Measurements from ENCODE around the gene PRDX2.
"Not testable (repeated sequence)": the region's sequence is repeated elsewhere in the genome, so short reads cannot be mapped to it uniquely, and the experiment has no call there.

The PRDX2 gene

DNA sequence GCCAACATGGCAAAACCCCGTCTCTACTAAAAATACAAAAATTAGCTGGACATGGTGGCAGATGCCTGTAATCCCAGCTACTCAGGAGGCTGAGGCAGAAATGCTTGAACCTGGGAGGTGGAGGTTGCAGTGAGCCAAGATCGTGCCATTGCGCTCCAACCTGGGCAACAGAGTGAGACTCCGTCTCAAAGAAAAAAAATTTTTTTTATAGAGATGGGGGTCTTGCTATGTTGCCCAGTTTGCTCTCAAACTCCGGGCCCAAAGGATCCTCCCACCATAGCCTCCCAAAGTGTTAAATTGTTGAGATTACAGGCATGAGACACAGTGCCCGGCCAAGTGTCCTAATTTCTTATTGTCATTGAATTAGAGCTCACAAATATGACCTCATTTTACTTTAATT, 15.6 kb upstream of the PRDX2 start:
- not testable (repeated sequence) for H3K4me1 ChIP-seq (ENCODE audit: control insufficient read depth, low read depth, low read length); H3K9ac ChIP-seq (ENCODE audit: low read length); H3K27me3 ChIP-seq (ENCODE audit: control insufficient read depth, insufficient read depth, low read length); H3K27ac ChIP-seq (ENCODE audit: low read length); H3K4me3 ChIP-seq (ENCODE audit: low read length); H3K36me3 ChIP-seq (ENCODE audit: control insufficient read depth, low read depth, low read length); H3K9me3 ChIP-seq (ENCODE audit: control insufficient read depth, low read depth, low read length)

DNA sequence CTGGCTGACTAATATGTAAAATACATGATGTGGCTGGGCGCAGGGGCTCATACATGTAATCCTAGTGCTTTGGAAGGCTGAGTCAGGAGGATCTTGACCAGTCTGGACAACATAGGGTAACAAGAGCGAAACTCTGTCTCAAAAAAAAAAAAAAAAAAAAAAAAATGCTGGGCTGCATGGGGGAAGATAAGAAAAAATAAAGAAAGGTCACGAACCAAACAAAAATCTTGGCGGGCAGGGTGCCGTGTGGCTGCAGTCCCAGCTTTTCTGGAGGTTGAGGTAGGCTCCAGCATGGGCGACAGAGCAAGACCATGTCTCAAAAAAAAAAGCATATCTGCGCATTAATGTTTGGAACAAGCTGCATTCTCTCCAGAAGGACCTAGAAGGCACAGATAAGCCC, 13.5 kb upstream of the PRDX2 start:
- H3K9me3 ChIP-seq (ENCODE audit: control insufficient read depth, low read depth, low read length), result no peaks in the 10 kb centered on the region
- no peak overlapping the region for H3K4me3 ChIP-seq (ENCODE audit: low read length)
- H3K9ac ChIP-seq (ENCODE audit: low read length), result no peak overlapping the region
- no peaks in the 10 kb centered on the region for H3K27me3 ChIP-seq (ENCODE audit: control insufficient read depth, insufficient read depth, low read length)
- H3K27ac ChIP-seq (ENCODE audit: low read length), result no peak overlapping the region
- peaks cover 7% of the 10 kb centered on the region for H3K36me3 ChIP-seq (ENCODE audit: control insufficient read depth, low read depth, low read length)
- no peaks in the 10 kb centered on the region for H3K4me1 ChIP-seq (ENCODE audit: control insufficient read depth, low read depth, low read length)

DNA sequence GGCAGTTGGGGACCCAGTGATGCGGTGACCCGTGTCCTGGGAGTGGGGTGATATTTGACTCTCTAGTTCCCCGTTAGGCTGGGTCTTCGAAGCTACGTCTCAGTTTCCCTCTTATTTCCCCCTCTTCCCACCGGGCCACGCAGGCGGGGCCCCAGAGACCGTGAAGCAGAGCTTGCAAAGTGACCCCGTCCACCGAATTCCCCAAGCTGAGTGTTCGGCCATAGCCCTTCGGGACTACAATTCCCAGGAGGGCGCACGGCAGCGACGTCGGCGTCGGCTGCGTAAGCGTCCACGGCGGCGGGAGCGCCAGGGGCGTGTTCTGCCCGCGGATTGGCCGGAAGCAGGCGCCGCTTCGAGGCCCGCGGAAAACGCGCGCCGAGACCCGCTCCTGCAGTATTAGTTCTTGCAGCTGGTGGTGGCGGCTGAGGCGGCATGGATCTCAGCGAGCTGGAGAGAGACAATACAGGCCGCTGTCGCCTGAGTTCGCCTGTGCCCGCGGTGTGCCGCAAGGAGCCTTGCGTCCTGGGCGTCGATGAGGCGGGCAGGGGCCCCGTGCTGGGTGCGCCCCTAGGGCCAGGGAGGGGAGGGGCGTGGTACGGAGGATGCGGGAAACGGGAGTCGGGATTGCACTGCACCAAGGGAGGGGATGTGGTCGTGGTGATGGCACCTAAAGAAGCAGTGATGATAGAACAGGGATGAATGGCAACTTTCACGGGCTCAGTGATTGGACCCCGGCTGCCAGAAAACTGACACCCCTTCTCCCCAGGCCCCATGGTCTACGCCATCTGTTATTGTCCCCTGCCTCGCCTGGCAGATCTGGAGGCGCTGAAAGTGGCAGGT, 4.9 kb upstream of the PRDX2 start, which contains the start of gene RNASEH2A:
TSS of gene RNASEH2A (plus strand) at position 343 of the 840 bp plus-strand sequence. CDS start at position 433, 90 bp downstream.
- H3K4me3 ChIP-seq (ENCODE audit: low read length), result peak within 1 kb of the TSS; percentile 87
- H3K27ac ChIP-seq (ENCODE audit: low read length), result peak within 1 kb of the TSS; percentile 41
- H3K27me3 ChIP-seq (ENCODE audit: control insufficient read depth, insufficient read depth, low read length), result peaks cover 7% of the 10 kb centered on the region
- H3K4me1 ChIP-seq (ENCODE audit: control insufficient read depth, low read depth, low read length), result peaks cover 8% of the 10 kb centered on the region
- no peaks in the 10 kb centered on the region for H3K9me3 ChIP-seq (ENCODE audit: control insufficient read depth, low read depth, low read length)
- H3K9ac ChIP-seq (ENCODE audit: low read length), result peak within 1 kb of the TSS; percentile 70
- peaks cover 15% of the 10 kb centered on the region for H3K36me3 ChIP-seq (ENCODE audit: control insufficient read depth, low read depth, low read length)

DNA sequence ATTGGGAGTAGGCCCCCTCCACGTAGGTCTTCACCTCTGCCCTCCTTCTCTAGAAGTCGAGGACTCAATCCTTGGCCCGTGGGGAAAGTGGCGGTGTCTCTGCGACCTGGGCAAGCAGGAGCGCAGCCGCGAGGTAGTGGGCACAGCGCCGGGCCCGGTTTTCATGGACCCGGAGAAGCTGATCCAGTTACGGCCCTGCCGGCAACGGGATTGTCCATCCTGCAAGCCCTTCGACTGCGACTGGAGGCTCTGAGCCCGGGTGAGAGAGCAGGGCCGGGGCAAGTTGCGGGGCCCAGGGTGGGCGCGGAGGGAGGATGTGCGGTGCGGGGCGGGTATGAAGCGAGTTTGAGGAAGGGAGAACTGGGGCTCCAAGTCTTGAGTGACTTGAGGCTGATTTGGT, 2.5 kb upstream of the PRDX2 start:
- no peak overlapping the region for H3K9ac ChIP-seq (ENCODE audit: low read length)
- H3K36me3 ChIP-seq (ENCODE audit: control insufficient read depth, low read depth, low read length), result peaks cover 20% of the 10 kb centered on the region
- no peak overlapping the region for H3K27ac ChIP-seq (ENCODE audit: low read length)
- H3K9me3 ChIP-seq (ENCODE audit: control insufficient read depth, low read depth, low read length), result no peaks in the 10 kb centered on the region
- H3K4me3 ChIP-seq (ENCODE audit: low read length), result no peak overlapping the region
- peaks cover 13% of the 10 kb centered on the region for H3K4me1 ChIP-seq (ENCODE audit: control insufficient read depth, low read depth, low read length)
- peaks cover 7% of the 10 kb centered on the region for H3K27me3 ChIP-seq (ENCODE audit: control insufficient read depth, insufficient read depth, low read length)

DNA sequence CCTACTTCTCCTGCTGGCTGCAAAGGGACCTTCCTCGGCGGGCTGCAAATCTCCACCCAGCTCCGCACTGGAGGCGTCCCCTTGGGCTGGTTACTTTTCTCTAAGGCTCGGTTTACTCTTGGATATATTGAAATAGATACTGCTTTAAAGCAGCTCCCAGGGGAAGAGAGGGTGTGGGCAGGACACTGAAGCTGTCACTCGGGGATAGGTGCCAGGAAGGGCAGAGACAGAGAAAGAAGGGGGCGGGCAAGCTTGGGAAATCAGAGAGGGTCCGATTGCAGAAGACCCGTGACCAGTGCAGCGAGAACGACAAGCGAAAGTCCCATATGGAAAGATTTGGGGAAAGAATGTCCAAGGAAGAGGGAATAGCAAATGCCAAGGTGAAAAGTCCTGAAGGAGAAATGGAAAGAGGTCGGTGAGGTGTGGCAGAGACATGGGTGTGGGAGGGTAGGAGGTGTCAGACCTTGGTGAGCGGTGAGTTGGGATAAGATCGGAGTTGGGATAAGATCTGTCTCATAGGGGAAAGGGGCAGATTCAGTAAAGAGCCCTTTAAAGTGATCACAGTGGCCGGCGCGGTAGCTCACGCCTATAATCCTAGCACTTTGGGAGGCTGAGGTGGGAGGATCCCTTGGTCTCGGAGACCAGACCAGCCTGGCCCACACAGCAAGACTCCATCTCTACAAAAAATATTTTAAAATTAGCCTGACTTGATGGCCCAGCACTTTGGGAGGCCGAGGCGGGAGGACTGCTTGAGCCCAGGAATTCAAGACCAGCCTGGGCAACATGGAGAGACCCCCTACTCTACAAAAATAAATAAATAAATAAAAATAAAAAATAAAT, 887 bp upstream of the PRDX2 start:
- Histone ChIP-seq H3K9ac (ENCODE audit: low read length) (no peak overlapping the region), H3K27me3 (ENCODE audit: control insufficient read depth, insufficient read depth, low read length) (peaks cover 7% of the 10 kb centered on the region), H3K27ac (ENCODE audit: low read length) (no peak overlapping the region)

DNA sequence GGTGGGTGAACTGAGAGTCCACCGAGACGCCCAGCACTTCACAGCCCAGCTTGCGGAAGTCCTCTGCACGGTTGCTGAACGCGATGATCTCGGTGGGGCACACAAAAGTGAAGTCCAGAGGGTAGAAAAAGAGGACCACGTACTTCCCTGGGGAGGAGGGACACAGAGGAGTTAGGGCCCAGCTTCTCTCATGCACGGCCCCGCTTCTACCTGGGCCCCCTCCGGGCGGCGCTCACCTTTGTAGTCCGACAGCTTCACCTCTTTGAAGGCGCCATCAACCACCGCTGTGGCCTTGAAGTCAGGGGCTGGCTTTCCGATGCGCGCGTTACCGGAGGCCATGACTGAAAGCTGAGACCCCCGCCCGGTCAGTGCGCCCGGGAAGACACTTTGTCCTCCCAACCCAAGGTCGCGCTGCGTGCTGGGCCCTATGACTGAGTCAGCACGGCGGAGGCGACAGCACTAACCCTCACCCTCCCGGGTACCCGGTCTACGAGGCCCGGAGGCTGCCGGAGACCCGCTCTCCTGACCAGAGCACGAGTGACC, 606 bp downstream of the PRDX2 start:
- H3K27ac ChIP-seq (ENCODE audit: low read length), result no peak overlapping the region
- peaks cover 7% of the 10 kb centered on the region for H3K27me3 ChIP-seq (ENCODE audit: control insufficient read depth, insufficient read depth, low read length)
- H3K9me3 ChIP-seq (ENCODE audit: control insufficient read depth, low read depth, low read length), result no peaks in the 10 kb centered on the region
- H3K36me3 ChIP-seq (ENCODE audit: control insufficient read depth, low read depth, low read length), result peaks cover 23% of the 10 kb centered on the region
- H3K4me3 ChIP-seq (ENCODE audit: low read length), result peak overlapping the region; percentile 78
- H3K4me1 ChIP-seq (ENCODE audit: control insufficient read depth, low read depth, low read length), result peaks cover 11% of the 10 kb centered on the region
- H3K9ac ChIP-seq (ENCODE audit: low read length), result peak overlapping the region; percentile 80

More for the DNA sequence above, 887 bp upstream of the PRDX2 start:
- Histone ChIP-seq H3K4me1 (ENCODE audit: control insufficient read depth, low read depth, low read length) (peaks cover 13% of the 10 kb centered on the region), H3K36me3 (ENCODE audit: control insufficient read depth, low read depth, low read length) (peaks cover 18% of the 10 kb centered on the region), H3K4me3 (ENCODE audit: low read length) (peak overlapping the region; percentile 78), H3K9me3 (ENCODE audit: control insufficient read depth, low read depth, low read length) (no peaks in the 10 kb centered on the region)

DNA sequence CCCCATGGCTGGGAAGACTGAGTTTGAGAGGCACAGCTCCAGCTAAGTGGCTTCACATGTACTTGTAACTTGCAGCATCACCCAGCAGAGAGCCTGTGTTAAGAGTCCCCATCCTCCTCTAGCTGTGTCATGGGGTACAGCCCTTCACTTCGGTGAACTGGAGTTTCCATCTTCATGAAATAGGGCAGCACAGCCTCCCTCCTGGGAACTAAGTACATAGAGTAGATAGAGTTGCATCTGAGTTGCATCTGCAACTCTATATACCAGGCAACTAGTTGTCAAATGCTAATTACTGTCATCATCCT, 1.2 kb downstream of the PRDX2 start:
- Histone ChIP-seq H3K27ac (ENCODE audit: low read length) (no peak overlapping the region), H3K4me3 (ENCODE audit: low read length) (peak overlapping the region; percentile 78), H3K9me3 (ENCODE audit: control insufficient read depth, low read depth, low read length) (no peaks in the 10 kb centered on the region), H3K27me3 (ENCODE audit: control insufficient read depth, insufficient read depth, low read length) (peaks cover 7% of the 10 kb centered on the region), H3K9ac (ENCODE audit: low read length) (peak overlapping the region; percentile 80), H3K36me3 (ENCODE audit: control insufficient read depth, low read depth, low read length) (peaks cover 23% of the 10 kb centered on the region), H3K4me1 (ENCODE audit: control insufficient read depth, low read depth, low read length) (peaks cover 12% of the 10 kb centered on the region)

DNA sequence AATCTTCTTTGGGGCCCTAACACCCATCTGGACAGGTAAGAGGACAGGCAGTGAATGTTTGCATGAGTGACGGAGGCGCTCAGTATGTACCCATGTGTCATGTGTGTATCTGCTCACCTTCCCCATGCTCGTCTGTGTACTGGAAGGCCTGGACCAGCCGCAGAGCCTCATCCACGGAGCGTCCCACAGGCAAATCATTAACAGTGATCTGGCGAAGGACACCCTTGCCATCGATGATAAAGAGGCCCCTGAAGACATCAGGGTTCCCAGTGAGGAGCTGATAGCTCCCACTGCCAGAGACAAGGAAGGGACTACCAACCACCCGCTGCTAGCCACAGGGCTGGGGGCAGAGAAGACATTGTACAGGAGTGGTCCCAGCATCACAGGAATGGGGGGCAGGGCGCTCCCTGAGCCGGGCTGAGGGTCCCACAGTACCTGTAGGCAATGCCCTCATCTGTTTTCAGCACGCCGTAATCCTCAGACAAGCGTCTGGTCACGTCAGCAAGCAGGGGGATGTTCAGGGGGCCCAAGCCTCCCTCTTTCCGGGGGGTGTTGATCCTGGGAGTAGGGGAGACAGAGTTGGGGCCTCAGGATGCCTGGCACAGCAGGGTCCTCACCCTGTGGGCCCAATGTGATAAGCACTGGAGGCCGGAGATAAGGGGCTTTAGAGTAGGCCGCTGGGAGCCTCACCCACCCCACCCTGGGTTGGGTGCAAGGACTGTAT, 1.7 kb downstream of the PRDX2 start:
- H3K27me3 ChIP-seq (ENCODE audit: control insufficient read depth, insufficient read depth, low read length), result peaks cover 7% of the 10 kb centered on the region
- no peak overlapping the region for H3K9ac ChIP-seq (ENCODE audit: low read length)
- no peaks in the 10 kb centered on the region for H3K9me3 ChIP-seq (ENCODE audit: control insufficient read depth, low read depth, low read length)
- peaks cover 23% of the 10 kb centered on the region for H3K36me3 ChIP-seq (ENCODE audit: control insufficient read depth, low read depth, low read length)
- peak overlapping the region; percentile 78 for H3K4me3 ChIP-seq (ENCODE audit: low read length)
- no peak overlapping the region for H3K27ac ChIP-seq (ENCODE audit: low read length)
- H3K4me1 ChIP-seq (ENCODE audit: control insufficient read depth, low read depth, low read length), result peaks cover 12% of the 10 kb centered on the region

DNA sequence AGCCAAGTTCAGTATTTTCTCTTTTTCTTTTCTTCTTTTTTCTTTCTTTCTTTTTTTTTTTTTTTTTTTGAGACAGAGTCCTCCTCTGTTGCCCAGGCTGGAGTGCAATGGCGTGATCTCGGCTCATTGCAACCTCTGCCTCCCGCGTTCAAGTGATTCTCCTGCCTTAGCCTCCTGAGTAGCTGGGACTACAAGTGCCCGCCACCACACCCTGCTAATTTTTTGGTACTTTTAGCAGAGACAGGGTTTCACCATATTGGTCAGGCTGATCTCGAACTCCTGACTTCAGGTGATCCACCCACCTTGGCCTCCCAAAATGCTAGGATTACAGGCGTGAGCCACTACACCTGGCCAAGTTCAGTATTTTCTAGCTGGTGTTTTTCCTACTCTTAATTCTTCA, 4.0 kb downstream of the PRDX2 start:
- Histone ChIP-seq H3K27me3 (ENCODE audit: control insufficient read depth, insufficient read depth, low read length) (peaks cover 12% of the 10 kb centered on the region), H3K4me1 (ENCODE audit: control insufficient read depth, low read depth, low read length) (peaks cover 15% of the 10 kb centered on the region), H3K36me3 (ENCODE audit: control insufficient read depth, low read depth, low read length) (peaks cover 23% of the 10 kb centered on the region)
- not testable (repeated sequence) for H3K27ac ChIP-seq (ENCODE audit: low read length); H3K9ac ChIP-seq (ENCODE audit: low read length); H3K9me3 ChIP-seq (ENCODE audit: control insufficient read depth, low read depth, low read length); H3K4me3 ChIP-seq (ENCODE audit: low read length)

DNA sequence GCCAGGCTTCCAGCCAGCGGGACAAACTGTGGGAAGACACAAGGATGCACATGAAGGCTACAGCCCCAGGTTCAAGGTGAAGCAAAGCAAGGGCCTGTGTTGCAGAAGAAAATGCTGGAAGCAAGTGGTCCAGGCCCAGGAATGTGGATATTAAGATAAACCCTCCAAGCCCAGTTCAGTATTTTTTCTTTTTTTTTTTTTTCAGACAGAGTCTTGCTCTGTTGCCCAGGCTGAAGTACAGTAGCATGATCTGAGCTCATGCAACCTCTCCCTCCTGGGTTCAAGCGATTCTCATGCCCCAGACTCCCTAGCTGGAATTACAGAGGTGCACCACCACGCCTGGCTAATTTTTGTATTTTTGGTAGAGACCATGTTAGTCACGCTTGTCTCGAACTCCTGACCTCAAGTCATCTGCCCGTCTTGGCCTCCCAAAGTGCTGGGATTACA, 4.4 kb downstream of the PRDX2 start:
- H3K9me3 ChIP-seq (ENCODE audit: control insufficient read depth, low read depth, low read length), result no peaks in the 10 kb centered on the region
- peaks cover 23% of the 10 kb centered on the region for H3K36me3 ChIP-seq (ENCODE audit: control insufficient read depth, low read depth, low read length)
- H3K9ac ChIP-seq (ENCODE audit: low read length), result no peak overlapping the region
- no peak overlapping the region for H3K27ac ChIP-seq (ENCODE audit: low read length)
- H3K4me3 ChIP-seq (ENCODE audit: low read length), result no peak overlapping the region
- H3K27me3 ChIP-seq (ENCODE audit: control insufficient read depth, insufficient read depth, low read length), result peaks cover 12% of the 10 kb centered on the region
- peaks cover 15% of the 10 kb centered on the region for H3K4me1 ChIP-seq (ENCODE audit: control insufficient read depth, low read depth, low read length)

All from iPS-18a (cell line).